ENCODE results near the gene TRPC4.

- TF ChIP-seq EP300 (IDR thresholded peaks at IDR 0.05), result no peak
- no peak for TF ChIP-seq SMC3 (IDR thresholded peaks at IDR 0.05)
- TF ChIP-seq ZSCAN20 (CRISPR knock-in tag; IDR thresholded peaks at IDR 0.05), result no peak
- TF ChIP-seq CTCF (IDR thresholded peaks at IDR 0.05), result no peak
- no peak for TF ChIP-seq FOSB (CRISPR knock-in tag; IDR thresholded peaks at IDR 0.05)
- TF ChIP-seq GATA3 (IDR thresholded peaks at IDR 0.05; ENCODE audit: borderline replicate concordance), result no peak
- TF ChIP-seq POLR2A (IDR thresholded peaks at IDR 0.05; ENCODE audit: low read length), result no peak
- TF ChIP-seq FOSL2 (IDR thresholded peaks at IDR 0.05), result no peak
- no peak for TF ChIP-seq FOSL2 (CRISPR knock-in tag; IDR thresholded peaks at IDR 0.05)
Observed at GRCh38 chr13:37613236-37613635, 256.3 kb downstream of the TRPC4 start.

Data from A549 (cell line).